HG02884 (cell line): ENCODE measurements around the gene ATRNL1.

Experiments used
- ATAC-seq: cut with Tn5 transposase; IDR thresholded peaks from one replicate; pipeline ENCODE4 v1.9.1; 2021; ENCODE audit warnings: mild to moderate bottlenecking, moderate library complexity; ENCODE audit not compliant: unreplicated experiment

The ATRNL1 gene

DNA sequence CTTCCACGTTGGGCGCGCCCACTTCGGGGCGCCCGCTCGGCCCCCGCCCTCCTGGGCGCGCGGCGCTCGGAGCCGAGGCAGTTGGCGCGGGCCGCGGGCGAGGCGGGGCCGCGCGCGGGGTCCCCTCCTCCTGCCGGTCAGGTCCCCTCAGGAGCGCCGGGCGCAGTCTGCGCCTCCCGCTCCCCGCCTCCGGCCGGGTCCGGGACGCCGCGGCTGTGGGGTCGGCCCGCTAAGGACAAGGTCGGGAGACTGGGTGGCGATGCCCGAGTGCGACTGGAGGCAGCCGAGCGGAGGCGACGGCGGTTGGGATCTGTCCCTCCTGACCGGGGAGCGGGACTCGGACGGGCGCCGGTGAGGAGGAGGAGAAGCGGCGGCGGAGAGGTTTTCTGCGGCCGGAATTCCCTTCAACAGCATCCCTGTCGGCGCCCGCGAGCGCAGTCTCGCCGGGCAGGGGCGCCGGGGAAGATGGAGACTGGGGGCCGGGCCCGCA lies at the start of gene ATRNL1:
TSS of gene ATRNL1 (plus strand) at position 80 of the 490 bp plus-strand sequence. CDS start at position 466, 386 bp downstream.
- ATAC-seq: peak; percentile 63

DNA sequence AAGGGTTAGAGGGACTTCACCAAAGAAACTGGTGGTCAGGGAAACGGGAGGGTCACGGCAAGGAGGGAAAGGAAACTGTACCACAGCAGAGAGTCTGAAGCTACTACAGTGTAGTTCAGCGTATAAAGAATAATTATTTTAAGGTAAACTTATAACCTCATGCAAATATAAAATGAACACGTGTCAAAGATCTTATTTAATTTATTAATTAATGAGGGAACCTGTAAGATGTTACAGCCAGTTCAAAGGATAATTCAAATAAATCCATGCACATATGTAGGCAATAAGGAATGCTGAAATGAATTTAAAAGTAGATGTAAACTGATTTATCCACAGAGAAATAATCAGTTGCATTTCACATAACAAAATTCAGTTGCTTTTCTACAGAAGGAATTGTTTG lies 49.4 kb upstream of the ATRNL1 start:
- ATAC-seq: no peak

GRCh38 chr10:115044891-115045290 lies 48.3 kb upstream of the ATRNL1 start:
- no peak for ATAC-seq

DNA sequence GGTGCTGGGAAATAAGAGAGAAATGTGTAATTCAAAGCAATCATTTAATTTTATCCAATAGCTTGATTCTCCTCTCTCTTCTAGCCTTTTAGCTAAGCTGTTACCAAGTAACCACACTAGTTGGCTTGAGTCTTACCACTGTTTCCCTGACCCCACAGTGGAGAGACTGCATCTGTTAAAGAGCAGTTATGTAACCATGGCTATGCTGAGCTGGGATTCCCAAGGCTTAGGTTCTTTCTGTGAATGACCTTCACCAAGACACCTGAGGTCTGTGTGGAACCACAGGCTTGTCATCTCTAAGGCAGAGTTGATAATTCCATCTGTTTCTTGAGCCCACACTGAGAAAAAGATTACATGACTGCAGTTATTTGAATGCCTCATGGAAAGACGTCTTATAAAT lies 47.7 kb upstream of the ATRNL1 start:
- ATAC-seq: no peak

GRCh38 chr10:115046686-115047236 lies 46.4 kb upstream of the ATRNL1 start:
- ATAC-seq: no peak

GRCh38 chr10:115047705-115048104 lies 45.5 kb upstream of the ATRNL1 start:
- no peak for ATAC-seq

- ATAC-seq: no peak
Measured at GRCh38 chr10:115049318-115049717, 43.8 kb upstream of the ATRNL1 start.

GRCh38 chr10:115049960-115050359 lies 43.2 kb upstream of the ATRNL1 start:
- ATAC-seq: no peak

DNA sequence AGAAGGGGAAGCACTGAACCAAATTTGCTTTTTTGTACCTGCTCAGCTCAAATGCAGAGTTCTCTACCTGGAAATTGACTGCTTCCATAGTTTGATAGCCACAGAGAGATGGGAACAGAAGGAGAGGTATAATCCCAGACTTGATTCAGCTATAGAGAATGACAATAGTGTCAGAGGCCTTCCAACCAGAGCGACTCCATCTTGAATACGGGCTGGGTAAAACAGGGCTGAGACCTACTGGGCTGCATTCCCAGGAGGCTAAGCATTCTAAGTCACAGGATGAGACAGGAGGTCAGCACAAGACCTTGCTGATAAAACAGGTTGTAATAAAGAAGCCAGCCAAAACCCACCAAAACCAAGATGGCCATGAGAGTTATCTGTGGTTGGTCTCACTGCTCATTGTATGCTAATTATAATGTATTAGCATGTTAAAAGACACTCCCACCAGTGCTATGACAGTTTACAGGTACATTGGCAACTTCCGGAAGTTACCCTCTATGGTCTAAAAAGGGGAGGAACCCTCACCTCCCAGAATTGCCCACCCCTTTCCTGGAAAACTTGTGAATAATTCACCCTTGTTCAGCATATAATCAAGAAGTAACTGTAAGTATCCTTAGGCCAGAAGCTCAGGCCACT lies 42.7 kb upstream of the ATRNL1 start:
- ATAC-seq: no peak

DNA sequence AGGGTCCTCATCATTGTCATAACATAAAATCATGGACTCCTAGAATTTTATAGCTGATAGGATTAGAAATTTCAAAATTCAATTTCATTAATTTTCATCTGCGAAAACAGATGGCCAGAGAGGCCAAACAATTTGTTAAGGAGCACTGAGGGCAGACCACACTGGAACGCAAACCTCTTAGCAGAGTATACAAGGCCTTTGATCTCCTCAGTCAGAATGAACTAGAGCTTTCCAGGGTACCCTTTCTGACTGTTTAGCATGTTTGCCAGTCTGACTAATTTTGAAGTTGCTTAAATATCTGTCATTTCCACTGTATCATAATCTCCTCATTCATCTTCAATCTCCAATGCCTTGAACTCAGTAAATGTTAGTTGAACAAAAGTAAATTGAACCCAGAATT lies 41.9 kb upstream of the ATRNL1 start:
- ATAC-seq: no peak

- no peak for ATAC-seq
Measured at GRCh38 chr10:115052226-115052625, 40.9 kb upstream of the ATRNL1 start.

GRCh38 chr10:115052728-115053127 lies 40.4 kb upstream of the ATRNL1 start:
- ATAC-seq: no peak

DNA sequence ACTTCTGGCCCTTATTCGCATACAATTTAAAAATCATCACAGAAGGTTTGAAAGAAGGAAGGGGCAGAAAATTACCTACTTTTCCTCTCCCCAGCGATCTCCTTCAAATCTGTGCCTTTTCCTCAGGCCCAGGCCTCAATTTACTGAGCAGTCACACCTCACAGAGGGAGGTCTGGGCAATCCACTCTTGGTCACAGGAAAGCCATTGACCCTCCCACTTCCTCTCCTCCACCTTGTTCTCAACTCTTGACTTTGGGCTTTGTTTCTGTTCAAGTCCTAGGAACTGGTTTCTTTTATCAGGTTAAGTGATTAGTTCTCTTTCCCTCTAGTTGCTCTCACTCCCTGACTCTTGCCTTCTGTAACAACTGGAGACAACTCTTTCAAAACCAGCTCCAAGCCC lies 37.0 kb upstream of the ATRNL1 start:
- ATAC-seq: no peak

- no peak for ATAC-seq
Measured at GRCh38 chr10:115059301-115059898, 33.8 kb upstream of the ATRNL1 start.

GRCh38 chr10:115063701-115064658 lies 29.2 kb upstream of the ATRNL1 start:
- ATAC-seq: no peak

DNA sequence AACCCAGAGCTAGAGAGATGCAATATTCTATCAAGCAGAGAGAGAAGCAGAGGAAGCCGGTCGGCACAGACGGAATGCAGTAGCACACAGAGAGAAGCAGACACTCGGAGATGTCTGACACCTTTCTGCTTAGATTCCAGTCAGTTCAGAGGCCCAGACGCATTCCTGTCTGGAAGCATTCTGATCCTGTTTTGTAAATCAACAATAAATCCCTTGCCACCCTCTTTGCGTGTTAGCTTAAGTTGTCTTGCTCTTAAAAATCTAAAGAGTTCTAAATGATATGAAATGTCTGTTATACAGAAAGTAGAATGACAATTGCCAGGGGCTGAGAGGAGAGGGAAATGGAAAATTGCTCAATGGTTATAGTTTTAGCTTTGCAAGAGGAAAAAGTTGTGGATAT lies 27.4 kb upstream of the ATRNL1 start:
- ATAC-seq: no peak

GRCh38 chr10:115066528-115066927 lies 26.6 kb upstream of the ATRNL1 start:
- ATAC-seq: no peak

GRCh38 chr10:115073796-115074195 lies 19.4 kb upstream of the ATRNL1 start:
- no peak for ATAC-seq

DNA sequence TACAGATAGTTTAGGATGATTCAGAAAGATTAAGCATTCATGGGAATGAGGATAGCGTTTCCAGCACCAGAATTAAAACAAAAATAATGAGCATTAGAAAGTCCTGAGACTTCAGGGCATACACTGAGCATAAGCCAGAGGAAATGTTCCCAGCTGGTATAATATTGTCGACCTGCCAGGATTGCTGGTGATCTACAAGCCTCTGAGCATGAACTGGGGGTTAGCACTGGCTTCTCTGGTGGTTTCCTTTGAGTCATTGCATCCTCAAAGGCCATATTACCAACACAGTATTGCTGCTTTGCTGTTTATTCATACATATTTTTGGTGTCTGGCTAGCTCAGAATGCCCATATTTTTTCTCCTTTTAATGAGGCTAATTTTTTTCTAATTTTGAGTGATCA lies 10.7 kb upstream of the ATRNL1 start:
- ATAC-seq: no peak

DNA sequence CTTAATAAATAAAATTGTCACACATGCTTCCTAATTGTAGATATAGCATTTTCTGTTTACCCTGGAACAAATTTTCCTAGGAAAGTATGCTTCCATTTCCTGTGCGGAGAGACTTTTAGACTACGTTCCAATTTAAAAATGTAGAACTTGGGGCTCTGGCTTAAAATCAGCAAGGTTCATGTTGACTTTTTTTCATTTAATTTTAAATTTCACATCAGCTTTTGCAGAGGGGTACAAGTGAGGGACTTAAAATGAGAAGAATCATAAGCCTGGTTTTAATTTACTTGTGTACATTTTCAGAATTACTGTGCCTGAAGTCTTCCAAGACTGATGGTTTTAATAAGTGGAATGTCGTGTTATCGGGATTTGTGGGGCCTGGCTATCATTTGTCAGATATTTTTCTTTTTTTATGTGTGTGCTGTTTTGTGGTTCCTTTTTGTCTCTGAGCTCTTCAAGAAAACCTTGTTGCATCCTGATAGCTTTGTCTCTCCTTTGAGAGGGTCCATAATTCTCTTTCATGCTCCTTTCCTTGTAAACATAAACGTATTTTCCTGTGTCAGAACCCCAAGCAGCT lies 8.8 kb upstream of the ATRNL1 start:
- no peak for ATAC-seq

GRCh38 chr10:115091161-115091560 lies 2.0 kb upstream of the ATRNL1 start:
- no peak for ATAC-seq
